ENCODE data around the gene RHOB.
"Not testable (repeated sequence)": the region's sequence is repeated elsewhere in the genome, so short reads cannot be mapped to it uniquely, and the experiment has no call there.

GRCh38 chr2:20458737-20459484, 12.0 kb downstream of the RHOB start:
- TF ChIP-seq POLR2A (IDR thresholded peaks at IDR 0.05), result not testable (repeated sequence)
- TF ChIP-seq, protein P1, sequence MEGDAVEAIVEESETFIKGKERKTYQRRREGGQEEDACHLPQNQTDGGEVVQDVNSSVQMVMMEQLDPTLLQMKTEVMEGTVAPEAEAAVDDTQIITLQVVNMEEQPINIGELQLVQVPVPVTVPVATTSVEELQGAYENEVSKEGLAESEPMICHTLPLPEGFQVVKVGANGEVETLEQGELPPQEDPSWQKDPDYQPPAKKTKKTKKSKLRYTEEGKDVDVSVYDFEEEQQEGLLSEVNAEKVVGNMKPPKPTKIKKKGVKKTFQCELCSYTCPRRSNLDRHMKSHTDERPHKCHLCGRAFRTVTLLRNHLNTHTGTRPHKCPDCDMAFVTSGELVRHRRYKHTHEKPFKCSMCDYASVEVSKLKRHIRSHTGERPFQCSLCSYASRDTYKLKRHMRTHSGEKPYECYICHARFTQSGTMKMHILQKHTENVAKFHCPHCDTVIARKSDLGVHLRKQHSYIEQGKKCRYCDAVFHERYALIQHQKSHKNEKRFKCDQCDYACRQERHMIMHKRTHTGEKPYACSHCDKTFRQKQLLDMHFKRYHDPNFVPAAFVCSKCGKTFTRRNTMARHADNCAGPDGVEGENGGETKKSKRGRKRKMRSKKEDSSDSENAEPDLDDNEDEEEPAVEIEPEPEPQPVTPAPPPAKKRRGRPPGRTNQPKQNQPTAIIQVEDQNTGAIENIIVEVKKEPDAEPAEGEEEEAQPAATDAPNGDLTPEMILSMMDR (IDR thresholded peaks at IDR 0.05), result not testable (repeated sequence)
